ENCODE results near the gene MYH16.

GRCh38 chr7:99234185-99234584, 38.5 kb upstream of the MYH16 start:
- TF ChIP-seq, protein P1, sequence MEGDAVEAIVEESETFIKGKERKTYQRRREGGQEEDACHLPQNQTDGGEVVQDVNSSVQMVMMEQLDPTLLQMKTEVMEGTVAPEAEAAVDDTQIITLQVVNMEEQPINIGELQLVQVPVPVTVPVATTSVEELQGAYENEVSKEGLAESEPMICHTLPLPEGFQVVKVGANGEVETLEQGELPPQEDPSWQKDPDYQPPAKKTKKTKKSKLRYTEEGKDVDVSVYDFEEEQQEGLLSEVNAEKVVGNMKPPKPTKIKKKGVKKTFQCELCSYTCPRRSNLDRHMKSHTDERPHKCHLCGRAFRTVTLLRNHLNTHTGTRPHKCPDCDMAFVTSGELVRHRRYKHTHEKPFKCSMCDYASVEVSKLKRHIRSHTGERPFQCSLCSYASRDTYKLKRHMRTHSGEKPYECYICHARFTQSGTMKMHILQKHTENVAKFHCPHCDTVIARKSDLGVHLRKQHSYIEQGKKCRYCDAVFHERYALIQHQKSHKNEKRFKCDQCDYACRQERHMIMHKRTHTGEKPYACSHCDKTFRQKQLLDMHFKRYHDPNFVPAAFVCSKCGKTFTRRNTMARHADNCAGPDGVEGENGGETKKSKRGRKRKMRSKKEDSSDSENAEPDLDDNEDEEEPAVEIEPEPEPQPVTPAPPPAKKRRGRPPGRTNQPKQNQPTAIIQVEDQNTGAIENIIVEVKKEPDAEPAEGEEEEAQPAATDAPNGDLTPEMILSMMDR (IDR thresholded peaks at IDR 0.05) = no peak
- TF ChIP-seq POLR2A (IDR thresholded peaks at IDR 0.05) (no peak), POLR2AphosphoS5 (IDR thresholded peaks at IDR 0.05) (no peak)
